NCI-H460 (cell line): Measurements from ENCODE around the gene SMIM45.
A peak's percentile ranks its signal among the peaks of the same experiment; 100 is the strongest.

Source experiments
- DNase-seq: peaks from one replicate; pipeline ENCODE4 v3.0.0-alpha.2; 2016; ENCODE audit warnings: low read depth; ENCODE audit errors: extremely low read depth

Gene SMIM45

DNA sequence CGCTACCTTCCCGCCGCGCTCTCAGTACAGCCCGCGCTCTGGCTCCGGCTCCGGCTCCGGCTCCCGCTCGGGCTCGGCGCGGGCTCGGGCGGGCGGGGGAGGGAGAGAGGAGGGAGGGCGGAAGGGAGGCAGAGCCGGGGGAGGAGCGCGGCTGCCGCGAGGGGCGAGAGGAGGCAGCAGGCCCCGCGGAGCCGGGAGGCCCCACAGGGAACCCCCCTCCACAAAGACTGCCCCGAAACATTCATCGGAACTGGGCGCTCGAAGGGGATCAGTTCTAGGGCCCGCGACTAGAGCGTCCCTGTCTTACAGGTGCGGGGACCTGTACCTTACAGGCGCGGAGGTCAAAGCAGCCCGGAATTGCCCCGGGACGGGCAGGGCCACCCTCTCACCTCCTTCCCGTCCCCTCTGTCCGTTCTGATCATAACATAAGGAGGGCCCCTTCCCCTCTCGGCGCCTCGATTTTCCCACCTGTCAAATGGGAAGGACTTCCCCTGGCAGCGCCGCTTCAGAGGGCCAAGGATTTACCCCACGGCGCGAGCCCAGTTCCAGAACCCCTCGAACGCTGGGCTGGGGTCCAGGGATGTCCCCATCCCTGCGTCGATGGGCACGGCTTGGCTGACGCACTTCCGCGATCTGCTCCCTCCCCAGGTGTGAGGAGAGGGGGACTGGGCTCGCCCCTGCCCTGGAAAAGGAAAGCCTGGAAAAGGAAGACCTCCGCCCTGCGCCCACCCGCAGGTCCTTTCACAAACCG, 36.7 kb upstream of the SMIM45 start, which contains the start of gene SHISA8:
Gene SHISA8, minus strand, starts transcription at position 40 of the 751 bp plus-strand sequence. CDS start 407 bp downstream, outside the sequence.
- DNase-seq: peak; percentile 15

DNA sequence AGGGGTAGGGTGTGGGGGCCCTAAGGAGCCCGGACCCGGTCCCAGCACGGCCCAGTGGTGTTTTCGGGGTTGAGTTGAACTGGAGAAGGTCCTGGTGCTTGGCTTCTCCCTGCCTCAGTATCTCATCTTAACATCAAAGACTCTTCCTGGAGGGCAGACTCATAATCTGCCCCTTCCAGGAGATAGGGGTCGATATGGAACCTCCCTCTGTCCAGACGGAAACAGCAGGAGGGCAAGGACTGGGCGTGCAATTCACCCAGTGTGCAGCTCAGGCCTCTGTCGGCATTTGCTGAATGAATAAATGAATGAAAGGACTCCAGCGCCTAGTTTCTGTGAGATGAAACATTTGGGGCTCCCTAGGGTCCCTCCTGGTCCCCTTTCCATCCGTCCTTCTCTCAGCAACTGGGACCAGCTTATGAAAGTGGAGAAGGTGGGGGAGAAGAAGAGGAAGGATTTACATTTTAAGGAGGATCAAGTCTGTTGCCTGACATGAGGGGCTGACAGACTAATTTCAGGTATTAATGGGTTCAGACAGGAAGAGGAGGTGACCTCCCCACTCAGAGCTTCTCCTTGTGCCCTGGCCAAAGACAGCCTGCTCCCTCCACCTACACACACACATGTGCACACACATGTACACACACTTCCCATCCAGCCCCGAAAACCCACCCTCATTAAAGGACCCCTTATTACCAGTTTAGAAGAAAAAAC, 36.0 kb upstream of the SMIM45 start:
- DNase-seq: no peak

- DNase-seq: no peak
These were observed 35.1 kb upstream of the SMIM45 start for GRCh38 chr22:41916745-41917358.

DNA sequence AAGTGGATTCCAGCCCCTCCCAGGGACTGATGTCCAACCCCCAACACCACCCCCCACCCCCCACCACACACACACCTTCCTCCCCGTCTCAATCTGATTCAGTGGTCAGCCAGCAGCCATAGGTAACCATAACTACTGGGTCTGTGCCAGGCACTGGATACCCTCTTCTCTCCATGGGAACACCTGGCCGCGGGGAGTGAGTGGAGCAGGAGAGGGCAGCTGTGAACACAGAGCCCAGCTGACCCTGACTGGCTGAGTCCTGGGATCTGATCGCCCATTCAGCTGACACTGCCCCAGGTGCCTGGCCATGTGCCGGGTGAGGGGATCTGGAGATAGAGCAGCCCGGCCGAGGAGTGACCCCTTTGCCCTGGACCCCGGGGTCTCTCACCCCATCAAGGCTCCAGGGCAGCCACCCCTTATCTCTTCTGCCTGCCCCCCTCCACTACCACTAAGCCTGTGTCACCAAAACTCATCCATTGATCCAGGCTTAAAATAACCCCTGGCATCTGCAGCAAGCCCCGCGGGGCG, 34.5 kb upstream of the SMIM45 start:
- no peak for DNase-seq

DNA sequence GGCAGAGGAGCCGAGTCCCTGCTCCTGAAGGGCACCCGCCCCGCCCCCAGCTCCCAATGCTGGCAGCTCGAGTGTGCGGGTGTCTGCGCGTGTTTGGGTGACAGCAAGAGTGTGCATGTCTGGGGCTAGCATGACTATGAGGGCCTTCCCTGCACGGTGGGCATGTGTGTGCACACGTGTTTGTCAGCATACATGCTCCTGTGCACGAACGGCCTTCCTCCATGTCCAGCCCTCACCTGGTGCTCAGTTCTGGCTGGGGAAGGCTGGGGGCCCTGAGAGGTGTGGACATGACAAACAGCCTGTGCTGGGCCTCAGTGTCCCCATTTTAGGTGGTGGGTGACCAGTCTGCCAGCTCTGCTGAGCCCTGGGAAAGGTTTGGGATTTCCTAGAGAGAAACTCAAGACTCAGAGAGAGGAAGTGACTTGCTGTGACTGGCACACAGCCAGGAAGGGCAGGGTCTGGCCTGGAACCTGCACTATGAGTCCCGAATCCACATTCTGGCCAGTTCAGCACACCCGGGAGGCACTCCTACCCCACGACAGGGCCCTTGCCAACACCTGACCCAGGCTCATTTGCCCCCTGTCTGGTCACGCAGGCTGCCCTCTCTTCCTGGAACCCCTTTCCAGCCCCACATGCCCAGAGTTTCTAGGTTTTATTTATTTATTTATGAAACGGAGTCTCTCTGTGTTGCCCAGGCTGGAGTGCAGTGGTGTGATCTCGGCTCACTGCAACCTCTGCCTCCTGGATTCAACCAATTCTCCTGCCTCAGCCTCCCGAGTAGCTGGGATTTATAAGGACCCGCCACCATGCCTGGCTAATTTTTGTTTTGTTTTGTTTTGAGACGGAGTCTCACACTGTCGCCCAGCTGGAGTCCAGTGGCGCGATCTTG, 33.8 kb upstream of the SMIM45 start:
- DNase-seq: peak; percentile 16

DNA sequence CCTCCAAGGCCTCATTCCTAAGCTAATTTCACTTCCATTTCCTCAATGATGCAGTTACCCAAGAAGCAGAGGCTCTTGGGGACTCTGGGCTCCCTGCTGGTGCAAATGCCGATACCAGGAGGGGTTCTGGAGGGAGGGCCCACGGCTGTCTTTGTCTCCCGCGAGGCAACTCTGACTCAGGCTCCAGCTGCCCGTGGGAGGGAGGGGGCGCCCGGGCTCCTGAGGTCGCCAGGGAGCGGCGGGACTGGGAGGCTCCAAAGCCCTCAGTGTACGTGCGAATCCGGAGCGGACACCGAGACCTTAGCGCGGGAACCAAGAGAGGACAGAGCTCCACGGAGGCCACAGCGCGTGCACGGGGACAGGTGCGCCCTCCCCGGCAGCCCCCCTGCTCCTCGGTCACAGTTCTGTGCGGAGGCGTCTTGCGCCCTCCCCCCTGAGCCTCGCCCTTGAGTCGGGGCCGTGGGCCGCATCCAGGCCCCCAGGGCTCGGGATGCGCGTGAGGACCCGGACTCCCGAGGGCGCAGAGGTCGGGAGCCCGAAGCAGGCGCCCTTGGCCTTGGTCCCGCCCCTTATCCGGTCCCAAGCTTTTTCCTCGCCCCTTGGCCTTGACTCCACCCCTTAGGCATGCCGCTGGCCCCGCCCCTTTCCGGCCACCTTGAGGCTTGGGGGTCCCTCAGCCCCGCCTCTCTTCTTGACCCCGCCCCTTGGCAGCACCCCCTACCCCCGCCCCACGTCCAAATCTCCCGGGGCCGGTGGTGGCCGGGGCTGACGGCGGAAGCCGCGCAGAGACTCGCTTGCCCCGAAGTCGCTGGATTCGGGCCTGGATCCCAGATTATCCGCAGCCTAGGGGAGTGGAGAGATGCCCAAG, 32.4 kb upstream of the SMIM45 start:
- DNase-seq: no peak

DNA sequence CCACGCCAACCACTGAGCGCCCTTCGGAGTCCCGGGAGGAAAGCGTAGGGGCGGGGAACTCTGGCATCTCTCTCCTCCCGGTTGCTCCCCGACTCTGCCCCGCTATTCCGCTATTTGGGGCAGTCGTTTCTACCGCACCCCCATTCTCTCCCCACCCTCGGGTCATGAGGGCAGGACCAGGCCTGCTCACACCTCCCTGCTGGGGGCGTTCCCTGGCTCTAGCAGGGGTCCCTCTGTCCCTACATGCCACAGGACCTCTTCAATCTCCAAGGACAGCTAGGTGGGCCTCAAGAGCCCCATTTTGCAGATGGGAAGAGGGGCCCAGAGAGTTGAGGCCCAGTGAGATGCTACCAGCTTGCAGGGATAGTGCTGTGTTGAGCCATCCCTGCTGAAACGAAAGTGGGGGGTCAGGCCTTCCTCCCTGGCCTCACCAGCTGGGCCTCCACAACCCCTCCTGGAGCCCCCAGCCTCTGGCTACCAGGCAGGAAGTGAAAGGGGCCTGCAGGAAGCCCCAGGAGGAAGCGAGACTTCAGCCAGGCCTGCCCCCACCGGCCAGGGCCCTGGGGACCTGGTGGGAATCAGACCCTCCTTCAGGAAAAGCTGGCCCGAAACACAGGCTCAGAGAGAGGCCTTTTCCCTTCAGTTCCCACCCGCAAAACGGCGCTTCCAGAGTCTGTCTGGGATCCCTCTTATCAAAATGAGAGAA, 31.5 kb upstream of the SMIM45 start:
- no peak for DNase-seq

DNA sequence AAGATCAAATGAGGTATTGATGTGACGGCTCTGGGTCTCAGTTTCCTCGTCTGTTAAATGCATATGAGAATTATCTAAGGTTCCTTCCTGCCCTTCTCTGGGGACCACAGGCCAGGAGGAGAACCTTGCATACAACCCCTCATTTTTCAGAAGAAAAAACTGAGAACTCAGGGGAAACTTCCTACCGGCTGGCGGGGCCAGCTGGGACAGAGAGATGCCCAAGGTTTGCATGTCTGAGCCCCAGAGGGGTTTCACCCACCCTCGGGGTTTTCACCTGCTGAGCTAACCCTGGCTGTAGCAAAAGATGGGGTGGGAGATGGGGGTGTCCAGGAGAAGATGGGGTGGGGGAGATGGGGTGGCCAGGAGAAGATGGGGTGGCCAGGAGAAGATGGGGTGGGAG, 29.6 kb upstream of the SMIM45 start:
- no peak for DNase-seq

DNA sequence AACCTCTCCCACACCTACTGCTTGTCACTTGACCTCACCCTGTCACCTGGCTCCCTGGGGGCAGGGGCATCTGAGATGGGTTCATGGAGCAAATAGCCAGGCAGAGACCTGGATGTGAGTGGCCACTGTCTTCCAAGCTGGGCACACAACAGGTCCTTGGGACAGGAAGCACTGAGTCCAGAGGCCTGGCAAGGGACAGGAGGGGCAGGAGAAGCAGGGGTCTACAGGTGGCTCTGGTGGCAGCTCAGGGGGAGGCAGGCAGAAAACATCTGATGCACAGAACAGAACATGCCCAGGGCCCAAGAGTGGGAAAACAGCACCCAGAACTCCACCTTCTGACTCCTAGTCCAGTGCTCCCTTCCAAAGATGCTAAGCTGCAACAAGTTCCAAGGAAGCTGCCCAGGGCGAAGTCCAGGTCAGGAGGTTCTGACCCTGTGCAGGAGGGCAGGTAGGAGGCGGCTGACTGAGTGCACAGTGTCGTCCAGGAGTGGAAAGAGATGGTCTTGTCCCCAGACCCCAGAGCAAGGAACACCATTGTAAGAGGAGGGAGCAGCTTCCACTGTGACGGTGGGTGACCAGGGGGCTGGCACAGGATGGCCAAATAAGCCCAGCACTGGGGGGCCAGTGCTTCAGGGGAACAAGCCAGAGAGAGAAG, 28.9 kb upstream of the SMIM45 start:
- DNase-seq: no peak

- DNase-seq: no peak
These were observed 28.2 kb upstream of the SMIM45 start for GRCh38 chr22:41923595-41924276.

DNA sequence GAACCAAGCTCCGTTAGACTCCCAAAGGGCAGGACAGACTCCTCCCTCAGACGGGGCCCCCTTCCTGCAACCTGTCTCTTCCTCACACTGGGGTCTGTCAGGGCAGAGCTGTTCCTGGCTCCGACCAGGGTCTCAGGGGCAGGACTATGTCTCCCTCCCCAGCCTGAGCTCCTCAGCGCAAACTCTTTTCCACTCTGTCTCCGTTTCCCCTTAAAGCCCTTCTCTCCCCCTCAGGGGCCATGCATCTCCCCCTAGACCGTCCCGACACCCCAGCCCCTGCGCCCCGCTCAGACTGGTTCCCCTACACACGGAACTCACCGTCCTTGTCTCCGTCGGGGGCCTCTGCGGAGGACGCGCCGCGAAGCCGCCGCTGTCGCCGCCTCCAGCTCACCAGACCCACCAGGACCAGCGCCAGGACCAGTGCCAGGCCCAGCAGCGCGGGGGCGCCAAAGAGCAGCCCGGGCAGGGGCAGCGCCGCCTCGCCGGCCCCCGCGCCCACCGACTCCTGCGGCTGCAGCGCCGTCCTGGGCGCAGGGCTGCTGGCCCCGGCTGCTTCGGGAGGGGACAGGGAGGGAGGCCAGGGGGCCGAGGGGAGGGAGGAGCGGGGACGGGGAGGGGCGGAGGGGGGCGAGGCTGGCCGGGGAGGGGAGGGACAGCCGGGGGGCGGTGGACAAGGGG, 26.0 kb upstream of the SMIM45 start:
- DNase-seq: peak; percentile 30

- DNase-seq: no peak
These were observed 24.1 kb upstream of the SMIM45 start for GRCh38 chr22:41927813-41928212.

GRCh38 chr22:41928593-41929417, 23.1 kb upstream of the SMIM45 start:
- DNase-seq: no peak

GRCh38 chr22:41929418-41929810, 22.5 kb upstream of the SMIM45 start:
- DNase-seq: no peak

DNA sequence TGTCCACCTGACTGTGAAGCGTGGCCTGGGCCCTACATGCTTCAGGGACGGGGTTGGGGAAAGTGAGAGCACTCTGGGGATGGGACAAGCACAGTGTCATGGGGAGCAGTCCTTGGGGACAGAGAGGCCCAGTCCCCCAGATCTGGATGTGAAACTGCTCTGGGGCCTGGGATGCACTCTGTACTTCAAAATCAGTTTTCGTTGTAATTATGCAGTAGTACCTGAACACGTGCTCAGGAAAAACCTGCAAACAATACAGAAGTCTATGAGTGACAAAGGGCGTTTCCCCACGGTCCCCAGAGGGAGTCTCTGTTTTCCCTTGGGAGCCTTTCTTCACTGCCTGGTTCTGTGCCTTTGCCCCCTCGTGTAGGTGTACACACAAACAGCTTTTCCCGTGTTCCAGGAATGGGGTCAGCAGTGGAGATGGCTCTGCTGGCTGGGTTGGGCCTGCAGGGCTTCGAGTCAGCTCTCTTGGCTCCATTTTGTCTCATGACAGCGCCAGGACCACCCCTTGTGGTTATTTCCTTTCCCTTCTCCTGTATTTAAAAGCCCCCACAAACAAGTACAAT, 20.2 kb upstream of the SMIM45 start:
- no peak for DNase-seq

GRCh38 chr22:41932353-41932752, 19.6 kb upstream of the SMIM45 start:
- no peak for DNase-seq
